Stomach (tissue), 9 donors: ENCODE measurements around the gene KIAA1614. TPM values are rescaled to one million over a fixed set of nuclear protein-coding genes. Genes with fewer than 3 reads are reported as not detected.

Experiments used
- DNase-seq, 2 donors: peaks; one replicate each; pipeline versions ENCODE4 v3.0.0 to v3.0.0-alpha.2; 2013 to 2019
- H3K27ac ChIP-seq, 5 donors: fragments of 200-600 bp in 4 of 5; sonication (generic) in 4 of 5; one replicate each; pipeline ENCODE4 v1.5.1; 2013 to 2019; ENCODE audit warnings: mild to moderate bottlenecking in 1 of 5, moderate library complexity in 1 of 5
- H3K27me3 ChIP-seq, 3 donors: fragments of 200-600 bp; sonication (generic); one replicate each; pipeline ENCODE4 v1.5.1; 2017 to 2019; ENCODE audit warnings: mixed run types in 1 of 3
- H3K36me3 ChIP-seq, 4 donors: fragments of 200-600 bp; sonication (generic); 1 replicate in 3 of 4; 2 replicates in 1 of 4; pipeline ENCODE4 v1.5.1; 2016 to 2019
- H3K4me1 ChIP-seq, 4 donors: fragments of 200-600 bp; sonication (generic); one replicate each; pipeline ENCODE4 v1.5.1; 2016 to 2019
- H3K4me3 ChIP-seq, 4 donors: fragments of 200-600 bp; sonication (generic) in 3 of 4; one replicate each; pipeline ENCODE4 v1.5.1; 2016 to 2019; ENCODE audit warnings: mild to moderate bottlenecking in 1 of 4
- H3K9me3 ChIP-seq, 4 donors: fragments of 200-600 bp; sonication (generic); one replicate each; pipeline ENCODE4 v1.5.1; 2016 to 2019
- EP300 ChIP-seq: sonication (generic); formaldehyde crosslinking; IDR thresholded peaks from one replicate; pipeline ENCODE4 v1.6.1; 2017; ENCODE audit warnings: antibody characterized with exemption
- POLR2A ChIP-seq, 4 donors: fragments of 450-650 bp; IDR thresholded peaks; one replicate each; pipeline ENCODE4 v1.6.1; 2016; ENCODE audit warnings: antibody characterized with exemption in 4 of 4, control low read depth in 2 of 4, mild to moderate bottlenecking in 1 of 4, moderate library complexity in 1 of 4
- POLR2AphosphoS5 ChIP-seq, 3 donors: sonication (generic); formaldehyde crosslinking; IDR thresholded peaks; one replicate each; pipeline ENCODE4 v1.6.1; 2016; ENCODE audit warnings: antibody characterized with exemption in 3 of 3
- WGBS, 5 donors: extraction: QIAGEN DNeasy Blood & Tissue Kit in 3 of 5; methylation state at CpG; one replicate each; pipeline versions ENCODE4 v1.1.5 to v1.1.7; 2013 to 2018; 5-methylcytosine and 5-hydroxymethylcytosine counted together
- intact Hi-C: fragments of 100-400 bp; cut with DNase I; formaldehyde crosslinking; loops from one replicate; pipeline ENCODE4 v1.15.1; 2023; ENCODE audit warnings: low total_unique reads
- polyA plus RNA-seq, 3 donors: library from polyadenylated mRNA; stranded (reverse); fragments of 200-250 nt; gene quantifications; one replicate each; pipeline ENCODE4 v1.2.3, GENCODE V29; 2013
- total RNA-seq, 5 donors: library from RNA; depleted of rRNA; stranded (reverse); fragments of >200 nt; gene quantifications; one replicate each; pipeline versions ENCODE4 v1.1.0 to v1.2.3, GENCODE V29; 2014 to 2016
- TF ChIP-seq, protein P1 (sequence below), 7 experiments: fragments of 450-650 bp in 4 of 7; fragments of 200-600 bp in 3 of 7; sonication (generic) in 3 of 7; IDR thresholded peaks; one replicate each; pipeline ENCODE4 v1.5.1; 2016 to 2019; ENCODE audit warnings: antibody characterized with exemption in 7 of 7, control low read depth in 2 of 7, mild to moderate bottlenecking in 1 of 7
- donor health status: healthy with polysubstance abuse.
- donor health status: Bipolar disorder and iron deficiency.
- donor health status: healthy.

The KIAA1614 gene
- total and polyA plus RNA-seq, 8 donors, result under 0.01 to 6.1 (median 1.8) TPM; not detected in 1

DNA sequence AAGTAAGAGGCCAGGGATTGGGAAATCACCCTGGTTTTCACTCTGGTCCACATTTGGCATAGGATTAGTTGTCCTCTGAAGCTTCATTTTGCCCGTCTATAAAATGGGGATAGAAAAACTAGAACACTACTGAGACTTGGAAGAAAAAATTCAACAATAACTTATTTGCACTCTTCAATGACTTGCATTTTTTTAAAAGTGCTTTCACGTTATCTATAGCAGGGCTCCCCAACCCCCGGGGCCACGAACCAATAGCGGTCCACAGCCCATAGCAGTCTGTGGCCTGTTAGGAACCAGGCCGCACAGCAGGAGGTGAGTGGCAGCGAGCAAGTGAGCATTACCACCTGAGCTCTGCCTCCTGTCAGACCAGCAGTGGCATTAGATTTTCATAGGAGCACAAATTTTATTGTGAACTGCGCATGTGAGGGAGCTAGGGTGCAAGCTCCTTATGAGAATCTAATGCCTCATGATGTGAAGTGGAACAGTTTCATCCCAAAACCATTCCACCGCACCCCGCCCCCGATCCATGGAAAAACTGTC lies 2.8 kb downstream of the KIAA1614 start:
- DNase-seq, result no peak
- 86 to 93% (median 90%) methylated on average over 11 of the region's 11 CpGs for WGBS, 5 donors
- TF ChIP-seq POLR2A (IDR thresholded peaks at IDR 0.05) (no peak), EP300 (no peak), POLR2AphosphoS5 (IDR thresholded peaks at IDR 0.05) (no peak)
- TF ChIP-seq, protein P1, sequence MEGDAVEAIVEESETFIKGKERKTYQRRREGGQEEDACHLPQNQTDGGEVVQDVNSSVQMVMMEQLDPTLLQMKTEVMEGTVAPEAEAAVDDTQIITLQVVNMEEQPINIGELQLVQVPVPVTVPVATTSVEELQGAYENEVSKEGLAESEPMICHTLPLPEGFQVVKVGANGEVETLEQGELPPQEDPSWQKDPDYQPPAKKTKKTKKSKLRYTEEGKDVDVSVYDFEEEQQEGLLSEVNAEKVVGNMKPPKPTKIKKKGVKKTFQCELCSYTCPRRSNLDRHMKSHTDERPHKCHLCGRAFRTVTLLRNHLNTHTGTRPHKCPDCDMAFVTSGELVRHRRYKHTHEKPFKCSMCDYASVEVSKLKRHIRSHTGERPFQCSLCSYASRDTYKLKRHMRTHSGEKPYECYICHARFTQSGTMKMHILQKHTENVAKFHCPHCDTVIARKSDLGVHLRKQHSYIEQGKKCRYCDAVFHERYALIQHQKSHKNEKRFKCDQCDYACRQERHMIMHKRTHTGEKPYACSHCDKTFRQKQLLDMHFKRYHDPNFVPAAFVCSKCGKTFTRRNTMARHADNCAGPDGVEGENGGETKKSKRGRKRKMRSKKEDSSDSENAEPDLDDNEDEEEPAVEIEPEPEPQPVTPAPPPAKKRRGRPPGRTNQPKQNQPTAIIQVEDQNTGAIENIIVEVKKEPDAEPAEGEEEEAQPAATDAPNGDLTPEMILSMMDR (IDR thresholded peaks at IDR 0.05), result no peak
- intact Hi-C loops, result no loop called here
- peaks cover 8 to 39% (median 18%) of the 10 kb centered on the region in 4 donors for H3K4me1 ChIP-seq
- H3K9me3 ChIP-seq, result no peaks in the 10 kb centered on the region
- peaks cover 0 to 28% (median 22%) of the 10 kb centered on the region in 3 donors for H3K27me3 ChIP-seq
- H3K27ac ChIP-seq, result no peak overlapping the region
- H3K4me3 ChIP-seq, result no peak overlapping the region
- peaks cover 0 to 34% (median 16%) of the 10 kb centered on the region in 4 donors for H3K36me3 ChIP-seq

DNA sequence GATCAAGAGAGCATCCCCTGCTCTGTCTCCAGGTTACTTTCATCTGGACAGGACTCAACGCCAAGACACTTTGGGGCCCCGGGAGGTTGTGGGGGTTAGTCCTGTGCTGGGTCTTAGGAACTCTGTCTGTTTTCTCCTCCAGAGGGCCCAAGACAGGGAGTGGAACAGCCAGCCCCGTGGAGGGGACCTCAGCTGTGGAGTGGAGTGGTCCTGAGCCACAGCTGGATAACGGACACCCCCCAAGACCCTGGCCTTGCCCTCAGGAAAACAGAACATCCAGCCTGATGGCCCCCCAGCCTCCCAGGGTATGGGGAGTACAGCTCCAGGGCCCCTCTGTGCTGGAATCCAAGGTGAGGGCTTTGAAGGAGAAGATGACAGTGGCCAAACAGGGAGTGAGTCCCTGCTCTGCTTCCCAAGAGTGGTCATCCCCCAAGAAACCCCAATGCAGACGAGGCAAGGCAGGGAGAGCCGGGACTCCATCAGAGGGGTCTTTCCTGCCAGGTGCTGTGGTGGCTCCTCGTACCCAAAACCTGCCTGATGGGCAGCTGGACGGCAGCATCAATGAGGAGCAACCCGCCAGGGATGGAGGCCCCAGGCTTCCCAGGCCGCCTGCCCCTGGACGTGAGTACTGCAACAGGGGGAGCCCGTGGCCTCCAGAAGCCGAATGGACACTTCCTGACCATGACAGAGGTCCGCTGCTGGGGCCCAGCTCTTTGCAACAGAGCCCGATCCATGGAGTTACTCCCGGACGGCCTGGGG lies 3.5 kb downstream of the KIAA1614 start:
- H3K36me3 ChIP-seq, result peaks cover 0 to 34% (median 16%) of the 10 kb centered on the region in 4 donors
- peaks cover 8 to 32% (median 18%) of the 10 kb centered on the region in 4 donors for H3K4me1 ChIP-seq
- WGBS, 5 donors, result 87 to 94% (median 89%) methylated on average over 14 to 17 of the region's 17 CpGs
- H3K27ac ChIP-seq, result no peak overlapping the region
- H3K4me3 ChIP-seq, result no peak overlapping the region
- peaks cover 0 to 28% (median 22%) of the 10 kb centered on the region in 3 donors for H3K27me3 ChIP-seq
- no peaks in the 10 kb centered on the region for H3K9me3 ChIP-seq
- TF ChIP-seq POLR2A (IDR thresholded peaks at IDR 0.05) (no peak), POLR2AphosphoS5 (IDR thresholded peaks at IDR 0.05) (no peak), EP300 (no peak)
- TF ChIP-seq, protein P1 (IDR thresholded peaks at IDR 0.05), result no peak
- no peak for DNase-seq
- intact Hi-C loops, result no loop called here

DNA sequence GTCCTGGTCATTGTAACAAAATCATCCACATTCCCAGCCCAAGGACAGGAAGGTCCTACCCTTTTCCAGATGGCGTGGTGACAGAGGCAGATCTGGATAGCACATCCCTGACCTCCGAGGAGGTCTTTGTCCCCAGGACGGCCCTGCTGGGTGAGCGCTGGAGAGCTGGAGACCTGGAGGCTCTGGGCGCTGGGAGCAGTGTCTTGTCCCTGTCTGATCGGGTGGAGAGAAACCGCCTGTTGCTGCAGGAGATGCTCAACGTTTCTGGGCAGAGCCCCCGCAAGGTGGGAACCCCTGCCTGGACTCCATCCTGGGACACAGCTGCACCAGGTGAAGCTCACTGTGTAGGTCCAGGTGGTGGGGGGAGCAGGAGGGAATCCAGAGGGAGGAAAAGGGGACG lies 4.1 kb downstream of the KIAA1614 start:
- Histone ChIP-seq H3K4me3 (no peak overlapping the region), H3K27ac (no peak overlapping the region), H3K4me1 (peaks cover 8 to 27% (median 14%) of the 10 kb centered on the region in 4 donors), H3K36me3 (peaks cover 0 to 34% (median 16%) of the 10 kb centered on the region in 4 donors), H3K9me3 (no peaks in the 10 kb centered on the region), H3K27me3 (peaks cover 0 to 23% (median 18%) of the 10 kb centered on the region in 3 donors)
- DNase-seq, result no peak
- WGBS, 5 donors, result 77 to 88% (median 82%) methylated on average over 9 to 10 of the region's 10 CpGs
- intact Hi-C loops, result no loop called here
- TF ChIP-seq POLR2A (IDR thresholded peaks at IDR 0.05) (no peak), POLR2AphosphoS5 (IDR thresholded peaks at IDR 0.05) (no peak)

DNA sequence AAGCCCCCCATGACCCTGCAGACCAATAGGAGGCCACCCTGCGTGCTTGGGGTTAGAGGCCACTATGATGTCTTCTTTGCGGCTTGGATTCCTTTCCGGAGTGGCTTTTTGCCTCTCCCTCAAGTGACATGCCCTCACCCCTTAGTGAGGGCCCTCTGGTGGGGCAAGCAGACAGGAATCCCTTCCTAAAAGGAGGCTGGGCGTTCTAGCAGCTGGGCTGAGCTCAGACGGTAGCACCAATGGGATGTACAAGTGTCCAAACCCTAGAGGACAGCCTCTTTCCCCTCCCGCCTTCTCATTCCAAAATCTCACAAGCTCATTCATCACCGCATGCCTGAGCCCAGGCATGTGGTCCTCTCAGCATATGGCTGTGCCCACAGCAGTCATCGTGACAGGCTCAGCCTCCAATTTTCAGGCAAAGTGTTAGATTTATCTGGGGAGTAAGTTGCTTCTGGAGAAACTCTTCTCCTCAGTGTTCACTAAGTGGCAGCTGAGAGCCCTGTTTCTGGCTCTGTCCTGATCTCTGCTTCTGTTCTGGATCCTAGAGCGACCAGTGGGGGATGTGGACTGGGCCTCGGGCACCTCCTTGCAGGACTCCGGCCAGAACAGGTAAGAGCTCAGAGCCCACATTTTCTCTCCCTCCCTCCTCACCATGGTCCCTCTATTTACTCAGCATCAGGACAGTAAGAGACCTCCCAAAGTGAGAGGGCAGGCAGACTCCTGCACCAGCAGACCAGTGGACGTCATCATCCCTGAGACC lies 4.8 kb downstream of the KIAA1614 start:
- no peaks in the 10 kb centered on the region for H3K9me3 ChIP-seq
- peaks cover 0 to 16% (median 11%) of the 10 kb centered on the region in 3 donors for H3K27me3 ChIP-seq
- WGBS, 5 donors, result 67 to 79% (median 73%) methylated on average over 12 of the region's 12 CpGs
- H3K36me3 ChIP-seq, result peaks cover 0 to 34% (median 16%) of the 10 kb centered on the region in 4 donors
- DNase-seq, result no peak
- H3K27ac ChIP-seq, result no peak overlapping the region
- no peak for TF ChIP-seq POLR2A (IDR thresholded peaks at IDR 0.05)
- TF ChIP-seq POLR2AphosphoS5 (IDR thresholded peaks at IDR 0.05), result no peak
- H3K4me3 ChIP-seq, result no peak overlapping the region
- H3K4me1 ChIP-seq, result peaks cover 3 to 19% (median 7%) of the 10 kb centered on the region in 4 donors
- intact Hi-C loops, result no loop called here

DNA sequence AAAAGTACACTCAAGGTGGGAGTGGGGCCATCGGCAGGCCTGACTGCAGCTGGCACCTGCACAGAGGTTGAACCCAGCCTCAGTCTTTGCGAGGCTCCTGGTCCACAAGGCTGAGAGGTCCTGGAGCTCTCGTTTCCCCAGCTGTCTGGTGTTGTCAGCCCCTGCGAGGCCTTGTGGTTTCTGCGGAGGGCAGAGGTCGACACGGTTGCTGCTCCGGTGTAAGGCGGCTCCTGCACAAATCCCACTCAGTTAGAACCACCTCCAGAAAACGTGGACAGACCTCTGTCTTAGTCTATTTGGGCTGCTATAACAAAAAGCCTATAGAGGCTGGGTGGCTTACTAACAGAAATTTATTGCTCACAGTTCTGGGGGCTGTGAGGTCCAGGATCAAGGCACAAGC lies 5.8 kb downstream of the KIAA1614 start:
- Histone ChIP-seq H3K27ac (no peak overlapping the region), H3K27me3 (peaks cover 0 to 6% (median under 1%) of the 10 kb centered on the region in 3 donors), H3K36me3 (peaks cover 0 to 34% (median 16%) of the 10 kb centered on the region in 4 donors), H3K4me3 (no peak overlapping the region), H3K9me3 (no peaks in the 10 kb centered on the region), H3K4me1 (peaks cover 0 to 18% (median 0%) of the 10 kb centered on the region in 4 donors)
- 74 to 82% (median 79%) methylated on average over 10 of the region's 10 CpGs for WGBS, 5 donors
- DNase-seq, result no peak
- TF ChIP-seq POLR2A (IDR thresholded peaks at IDR 0.05), result no peak
- TF ChIP-seq, protein P1 (IDR thresholded peaks at IDR 0.05), result no peak
- TF ChIP-seq EP300, result no peak
- TF ChIP-seq POLR2AphosphoS5 (IDR thresholded peaks at IDR 0.05), result no peak
- intact Hi-C loops, result no loop called here
